Neural cell (in vitro differentiated cells): ENCODE measurements around the gene FAM240A. TPM values are rescaled to one million over a fixed set of nuclear protein-coding genes. Genes with fewer than 3 reads are reported as not detected.
"Not testable (repeated sequence)": the region's sequence is repeated elsewhere in the genome, so short reads cannot be mapped to it uniquely, and the experiment has no call there.

Source experiments
- H2AFZ ChIP-seq: fragments of 200-600, 300-800 bp; sonication (generic), shearing (Covaris generic); 2 replicates; pipeline ENCODE4 v1.6.0; 2014; ENCODE audit warnings: low read depth, mild to moderate bottlenecking, antibody characterized with exemption, low read length, moderate library complexity
- H3F3A ChIP-seq: fragments of 200-600 bp; shearing (Covaris generic); 2 replicates; pipeline ENCODE4 v1.6.1; 2016; ENCODE audit warnings: mild to moderate bottlenecking, moderate library complexity, mixed read lengths, antibody characterized with exemption, low read length; ENCODE audit not compliant: insufficient read depth, poor library complexity, severe bottlenecking
- H3K27ac ChIP-seq: fragments of 200-600, 300-800 bp; sonication (generic), shearing (Covaris generic); 2 replicates; pipeline ENCODE4 v1.5.1; 2014; ENCODE audit warnings: mild to moderate bottlenecking, low read length, moderate library complexity
- H3K27me3 ChIP-seq: fragments of 300-800, 200-600 bp; sonication (generic), shearing (Covaris generic); 2 replicates; pipeline ENCODE4 v1.6.0; 2014; ENCODE audit warnings: mild to moderate bottlenecking, low read depth, low read length, moderate library complexity; ENCODE audit not compliant: insufficient read depth
- H3K36me3 ChIP-seq: fragments of 300-800, 200-600 bp; sonication (generic), shearing (Covaris generic); 2 replicates; pipeline ENCODE4 v1.5.1; 2014; ENCODE audit warnings: mild to moderate bottlenecking, antibody characterized with exemption, low read length, moderate library complexity; ENCODE audit not compliant: insufficient read depth
- H3K4me2 ChIP-seq: fragments of 300-800, 200-600 bp; sonication (generic), shearing (Covaris generic); 2 replicates; pipeline ENCODE4 v1.6.0; 2014; ENCODE audit warnings: mild to moderate bottlenecking, low read length
- H3K4me3 ChIP-seq: fragments of 300-800, 200-600 bp; sonication (generic), shearing (Covaris generic); 2 replicates; pipeline ENCODE4 v1.5.1; 2014; ENCODE audit warnings: mild to moderate bottlenecking, low read length, moderate library complexity
- H3K79me2 ChIP-seq: fragments of 200-600 bp; shearing (Covaris generic); replicated peaks from 2 replicates; pipeline ENCODE4 v1.6.0; 2014; ENCODE audit warnings: mild to moderate bottlenecking, low read length, moderate library complexity; ENCODE audit not compliant: insufficient read depth
- H3K9ac ChIP-seq: fragments of 300-800, 200-600 bp; sonication (generic), shearing (Covaris generic); 2 replicates; pipeline ENCODE4 v1.6.1; 2016; ENCODE audit warnings: mild to moderate bottlenecking, low read length, mixed read lengths
- H3K9me2 ChIP-seq: fragments of 200-600 bp; shearing (Covaris generic); 2 replicates; pipeline ENCODE4 v1.6.1; 2016; ENCODE audit warnings: mild to moderate bottlenecking, low read length, mixed read lengths; ENCODE audit not compliant: insufficient read depth
- H3K9me3 ChIP-seq: fragments of 200-600, 300-800 bp; sonication (generic), shearing (Covaris generic); 2 replicates; pipeline ENCODE4 v1.6.1; 2016; ENCODE audit warnings: mild to moderate bottlenecking, mixed run types, low read length, moderate library complexity, mixed read lengths
- H4K20me1 ChIP-seq: fragments of 200-600 bp; shearing (Covaris generic); 2 replicates; pipeline ENCODE4 v1.6.1; 2016; ENCODE audit warnings: mild to moderate bottlenecking, mixed run types; ENCODE audit not compliant: insufficient read depth
- EP300 ChIP-seq: fragments of 450-650 bp; conservative IDR thresholded peaks from 2 replicates; pipeline ENCODE4 v1.6.1; 2014; ENCODE audit warnings: antibody characterized with exemption, mild to moderate bottlenecking, moderate library complexity; ENCODE audit not compliant: poor library complexity, severe bottlenecking
- EZH2 ChIP-seq: fragments of 200-600, 300-800 bp; shearing (Covaris generic), sonication (generic); IDR thresholded peaks from 2 replicates; pipeline ENCODE4 v1.6.1; 2014; ENCODE audit warnings: antibody characterized with exemption, low read length, borderline replicate concordance, mild to moderate bottlenecking; ENCODE audit not compliant: insufficient read depth, poor library complexity, severe bottlenecking
- MXI1 ChIP-seq: fragments of 450-650 bp; conservative IDR thresholded peaks from 2 replicates; pipeline ENCODE4 v1.6.1; 2014; ENCODE audit warnings: antibody characterized with exemption, mild to moderate bottlenecking; ENCODE audit not compliant: poor library complexity, severe bottlenecking
- POLR2AphosphoS5 ChIP-seq: IDR thresholded peaks from 2 replicates; pipeline ENCODE4 v1.6.1; 2012
- RAD21 ChIP-seq: fragments of 450-650 bp; conservative IDR thresholded peaks from 2 replicates; pipeline ENCODE4 v1.6.1; 2014; ENCODE audit warnings: antibody characterized with exemption, mild to moderate bottlenecking, moderate library complexity
- SMC3 ChIP-seq: fragments of 450-650 bp; conservative IDR thresholded peaks from 2 replicates; pipeline ENCODE4 v1.6.1; 2014; ENCODE audit warnings: antibody characterized with exemption, mild to moderate bottlenecking, moderate library complexity; ENCODE audit not compliant: poor library complexity
- TAF1 ChIP-seq: IDR thresholded peaks from 2 replicates; pipeline ENCODE4 v1.6.1; 2012; ENCODE audit warnings: low read depth
- polyA plus RNA-seq: library from polyadenylated mRNA; depleted of rRNA; stranded (reverse); fragments of >200 nt; gene quantifications from 2 replicates; pipeline ENCODE4 v1.2.3, GENCODE V29; 2014
- TF ChIP-seq, protein P1 (sequence below): fragments of 450-650 bp; IDR thresholded peaks from 2 replicates; pipeline ENCODE4 v1.5.1; 2014; ENCODE audit warnings: antibody characterized with exemption, mild to moderate bottlenecking, moderate library complexity; ENCODE audit not compliant: poor library complexity, severe bottlenecking
- TF ChIP-seq, protein P2 (sequence below): IDR thresholded peaks from 2 replicates; pipeline ENCODE4 v1.6.1; 2012; ENCODE audit warnings: borderline replicate concordance

Gene FAM240A
- polyA plus RNA-seq, 1 donor from 2014 or later = not detected

DNA sequence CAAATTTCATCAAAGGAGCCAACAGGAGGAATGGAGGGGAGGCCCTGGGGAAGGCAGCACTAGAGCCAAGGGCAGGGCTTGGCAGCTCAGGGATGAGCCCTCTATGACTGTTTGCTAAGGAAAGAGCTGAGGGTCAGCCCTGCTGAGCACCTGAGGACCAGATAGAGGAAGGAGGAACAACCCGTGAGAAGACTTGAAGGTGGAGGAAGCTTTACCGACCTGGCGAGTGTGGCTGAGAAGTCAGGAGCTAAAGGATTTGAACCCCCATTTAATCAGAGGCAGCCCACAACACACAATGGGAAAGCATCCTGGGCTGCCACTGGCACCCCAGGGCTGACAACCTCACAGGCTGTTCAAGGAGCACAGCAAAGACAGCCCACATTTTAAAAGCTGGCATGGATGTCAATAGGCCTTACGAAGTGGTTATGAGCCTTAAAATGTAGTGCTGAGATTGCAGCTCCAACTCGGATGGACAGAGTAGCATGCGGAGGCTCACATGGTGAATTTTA, 25.5 kb upstream of the FAM240A start:
- Histone ChIP-seq H3K9me2 (no peaks in the 10 kb centered on the region), H3K9me3 (no peaks in the 10 kb centered on the region), H3K27ac (no peak overlapping the region), H2AFZ (no peak overlapping the region), H3K9ac (no peak overlapping the region), H3F3A (no peaks in the 10 kb centered on the region), H3K79me2 (no peaks in the 10 kb centered on the region), H3K4me3 (no peak overlapping the region), H4K20me1 (no peaks in the 10 kb centered on the region), H3K36me3 (no peaks in the 10 kb centered on the region), H3K27me3 (no peaks in the 10 kb centered on the region), H3K4me2 (no peak overlapping the region)
- TF ChIP-seq RAD21 (no peak), EZH2 (no peak), SMC3 (no peak), EP300 (no peak), POLR2AphosphoS5 (no peak), TAF1 (no peak), MXI1 (no peak)
- TF ChIP-seq, protein P1, sequence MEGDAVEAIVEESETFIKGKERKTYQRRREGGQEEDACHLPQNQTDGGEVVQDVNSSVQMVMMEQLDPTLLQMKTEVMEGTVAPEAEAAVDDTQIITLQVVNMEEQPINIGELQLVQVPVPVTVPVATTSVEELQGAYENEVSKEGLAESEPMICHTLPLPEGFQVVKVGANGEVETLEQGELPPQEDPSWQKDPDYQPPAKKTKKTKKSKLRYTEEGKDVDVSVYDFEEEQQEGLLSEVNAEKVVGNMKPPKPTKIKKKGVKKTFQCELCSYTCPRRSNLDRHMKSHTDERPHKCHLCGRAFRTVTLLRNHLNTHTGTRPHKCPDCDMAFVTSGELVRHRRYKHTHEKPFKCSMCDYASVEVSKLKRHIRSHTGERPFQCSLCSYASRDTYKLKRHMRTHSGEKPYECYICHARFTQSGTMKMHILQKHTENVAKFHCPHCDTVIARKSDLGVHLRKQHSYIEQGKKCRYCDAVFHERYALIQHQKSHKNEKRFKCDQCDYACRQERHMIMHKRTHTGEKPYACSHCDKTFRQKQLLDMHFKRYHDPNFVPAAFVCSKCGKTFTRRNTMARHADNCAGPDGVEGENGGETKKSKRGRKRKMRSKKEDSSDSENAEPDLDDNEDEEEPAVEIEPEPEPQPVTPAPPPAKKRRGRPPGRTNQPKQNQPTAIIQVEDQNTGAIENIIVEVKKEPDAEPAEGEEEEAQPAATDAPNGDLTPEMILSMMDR = no peak
- TF ChIP-seq, protein P2, sequence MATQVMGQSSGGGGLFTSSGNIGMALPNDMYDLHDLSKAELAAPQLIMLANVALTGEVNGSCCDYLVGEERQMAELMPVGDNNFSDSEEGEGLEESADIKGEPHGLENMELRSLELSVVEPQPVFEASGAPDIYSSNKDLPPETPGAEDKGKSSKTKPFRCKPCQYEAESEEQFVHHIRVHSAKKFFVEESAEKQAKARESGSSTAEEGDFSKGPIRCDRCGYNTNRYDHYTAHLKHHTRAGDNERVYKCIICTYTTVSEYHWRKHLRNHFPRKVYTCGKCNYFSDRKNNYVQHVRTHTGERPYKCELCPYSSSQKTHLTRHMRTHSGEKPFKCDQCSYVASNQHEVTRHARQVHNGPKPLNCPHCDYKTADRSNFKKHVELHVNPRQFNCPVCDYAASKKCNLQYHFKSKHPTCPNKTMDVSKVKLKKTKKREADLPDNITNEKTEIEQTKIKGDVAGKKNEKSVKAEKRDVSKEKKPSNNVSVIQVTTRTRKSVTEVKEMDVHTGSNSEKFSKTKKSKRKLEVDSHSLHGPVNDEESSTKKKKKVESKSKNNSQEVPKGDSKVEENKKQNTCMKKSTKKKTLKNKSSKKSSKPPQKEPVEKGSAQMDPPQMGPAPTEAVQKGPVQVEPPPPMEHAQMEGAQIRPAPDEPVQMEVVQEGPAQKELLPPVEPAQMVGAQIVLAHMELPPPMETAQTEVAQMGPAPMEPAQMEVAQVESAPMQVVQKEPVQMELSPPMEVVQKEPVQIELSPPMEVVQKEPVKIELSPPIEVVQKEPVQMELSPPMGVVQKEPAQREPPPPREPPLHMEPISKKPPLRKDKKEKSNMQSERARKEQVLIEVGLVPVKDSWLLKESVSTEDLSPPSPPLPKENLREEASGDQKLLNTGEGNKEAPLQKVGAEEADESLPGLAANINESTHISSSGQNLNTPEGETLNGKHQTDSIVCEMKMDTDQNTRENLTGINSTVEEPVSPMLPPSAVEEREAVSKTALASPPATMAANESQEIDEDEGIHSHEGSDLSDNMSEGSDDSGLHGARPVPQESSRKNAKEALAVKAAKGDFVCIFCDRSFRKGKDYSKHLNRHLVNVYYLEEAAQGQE = no peak

GRCh38 chr3:46587268-46587667, 25.1 kb upstream of the FAM240A start:
- not testable (repeated sequence) for H3K9ac ChIP-seq, H2AFZ ChIP-seq, H3F3A ChIP-seq, H3K79me2 ChIP-seq, H3K9me2 ChIP-seq, H3K9me3 ChIP-seq, H3K27ac ChIP-seq, H3K27me3 ChIP-seq, H3K4me2 ChIP-seq, H4K20me1 ChIP-seq, H3K36me3 ChIP-seq, H3K4me3 ChIP-seq

DNA sequence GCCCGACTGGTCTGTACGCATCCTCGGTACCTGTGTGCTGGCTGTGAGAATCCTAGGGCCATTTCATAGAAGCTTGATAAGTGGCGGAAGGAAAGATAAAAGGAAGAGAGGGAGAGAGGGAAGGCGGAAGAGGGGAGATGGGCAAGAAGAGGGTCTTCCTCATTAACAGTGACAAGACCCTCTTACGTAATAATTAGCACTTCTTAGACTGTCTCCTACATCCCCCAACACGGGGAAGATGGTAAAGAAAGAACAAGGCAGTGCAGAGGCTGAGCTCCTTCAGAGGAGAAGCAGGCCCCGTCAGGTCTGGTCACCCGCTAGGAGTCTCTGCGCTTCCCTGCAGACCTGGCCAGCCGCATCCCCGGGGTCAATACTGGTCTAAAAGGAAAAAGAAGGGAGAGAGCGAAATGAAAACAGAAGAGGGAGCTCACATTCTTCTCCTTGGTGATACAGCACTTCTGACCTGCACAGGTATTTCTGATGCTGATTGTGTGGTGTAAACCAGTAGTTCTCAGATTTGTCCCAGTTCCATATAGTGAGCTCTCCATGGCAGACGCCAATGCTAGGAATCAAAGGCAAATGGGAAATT, 19.0 kb upstream of the FAM240A start:
- no peaks in the 10 kb centered on the region for H3K79me2 ChIP-seq
- H3K9ac ChIP-seq = no peak overlapping the region
- H3K36me3 ChIP-seq = no peaks in the 10 kb centered on the region
- TF ChIP-seq EZH2 = no peak
- TF ChIP-seq MXI1 = no peak
- no peak for TF ChIP-seq TAF1
- TF ChIP-seq RAD21 = no peak
- no peak for TF ChIP-seq POLR2AphosphoS5
- TF ChIP-seq EP300 = no peak
- TF ChIP-seq SMC3 = no peak
- TF ChIP-seq, protein P2 = no peak
- TF ChIP-seq, protein P1 = no peak
- H3K9me3 ChIP-seq = no peaks in the 10 kb centered on the region
- no peak overlapping the region for H3K4me3 ChIP-seq
- no peaks in the 10 kb centered on the region for H3K27me3 ChIP-seq
- H3K9me2 ChIP-seq = no peaks in the 10 kb centered on the region
- no peak overlapping the region for H3K27ac ChIP-seq
- H3K4me2 ChIP-seq = no peak overlapping the region
- no peak overlapping the region for H2AFZ ChIP-seq
- H3F3A ChIP-seq = no peaks in the 10 kb centered on the region
- H4K20me1 ChIP-seq = no peaks in the 10 kb centered on the region
